Neuronal stem cell (in vitro differentiated cells): ENCODE data around the gene IRF8.
A peak's percentile ranks its signal among the peaks of the same experiment; 100 is the strongest.

Experiments
- DNase-seq: peaks from one replicate; pipeline ENCODE4 v3.0.0-alpha.2; 2013; ENCODE audit warnings: low spot score
- H2AFZ ChIP-seq: one replicate; pipeline ENCODE4 v1.6.1; 2013; ENCODE audit warnings: mild to moderate bottlenecking, low read length, inconsistent platforms
- H2AK5ac ChIP-seq: 2 replicates; pipeline ENCODE4 v1.6.1; 2013; ENCODE audit warnings: low read depth, mild to moderate bottlenecking, inconsistent platforms, low read length, moderate library complexity, mixed read lengths
- H2BK120ac ChIP-seq: 2 replicates; pipeline ENCODE4 v1.6.1; 2013; ENCODE audit warnings: low read depth, mild to moderate bottlenecking, inconsistent platforms, low read length, moderate library complexity, mixed read lengths
- H2BK12ac ChIP-seq: one replicate; pipeline ENCODE4 v1.6.1; 2013; ENCODE audit warnings: low read length, inconsistent platforms
- H2BK15ac ChIP-seq: 2 replicates; pipeline ENCODE4 v1.6.1; 2013; ENCODE audit warnings: mild to moderate bottlenecking, low read length, inconsistent platforms, mixed read lengths
- H2BK5ac ChIP-seq: one replicate; pipeline ENCODE4 v1.6.1; 2013; ENCODE audit warnings: inconsistent platforms, mild to moderate bottlenecking, low read length, moderate library complexity
- H3K14ac ChIP-seq: one replicate; pipeline ENCODE4 v1.6.1; 2013; ENCODE audit warnings: low read length, inconsistent platforms
- H3K18ac ChIP-seq: 2 replicates; pipeline ENCODE4 v1.6.1; 2013; ENCODE audit warnings: low read length, inconsistent platforms
- H3K23ac ChIP-seq: 2 replicates; pipeline ENCODE4 v1.6.1; 2013; ENCODE audit warnings: low read depth, mild to moderate bottlenecking, mixed read lengths, low read length, inconsistent platforms; ENCODE audit not compliant: poor library complexity
- H3K27ac ChIP-seq: replicated peaks from 3 replicates; pipeline ENCODE4 v1.5.1; 2013; ENCODE audit warnings: low read length, inconsistent platforms
- H3K27me3 ChIP-seq, 3 experiments: 2 replicates each; pipeline ENCODE4 v1.6.1; 2013; ENCODE audit warnings: low read length in 3 of 3, mild to moderate bottlenecking in 2 of 3, inconsistent platforms in 1 of 3, low read depth in 1 of 3, mixed read lengths in 1 of 3, moderate library complexity in 1 of 3; ENCODE audit not compliant: control insufficient read depth in 3 of 3, insufficient read depth in 3 of 3
- H3K36me3 ChIP-seq, 2 donors: replicated peaks in 1 of 2; 2 replicates each; pipeline ENCODE4 v1.6.1; 2013; ENCODE audit warnings: low read length in 2 of 2; ENCODE audit not compliant: control insufficient read depth in 2 of 2, insufficient read depth in 2 of 2
- H3K4ac ChIP-seq: 2 replicates; pipeline ENCODE4 v1.6.1; 2013; ENCODE audit warnings: inconsistent platforms, mild to moderate bottlenecking, low read length, moderate library complexity
- H3K4me1 ChIP-seq, 2 donors: 1 replicate in 1 of 2; 2 replicates in 1 of 2; pipeline ENCODE4 v1.6.1; 2013; ENCODE audit warnings: low read length in 2 of 2, low read depth in 1 of 2; ENCODE audit not compliant: control insufficient read depth in 2 of 2, insufficient read depth in 1 of 2
- H3K4me2 ChIP-seq: one replicate; pipeline ENCODE4 v1.6.1; 2013; ENCODE audit warnings: mild to moderate bottlenecking, low read length, inconsistent platforms; ENCODE audit not compliant: insufficient read depth, poor library complexity, severe bottlenecking
- H3K4me3 ChIP-seq, 2 donors: 2 replicates each; pipeline ENCODE4 v1.5.1; 2013; ENCODE audit warnings: low read length in 2 of 2, mild to moderate bottlenecking in 2 of 2, inconsistent platforms in 1 of 2, moderate library complexity in 1 of 2
- H3K79me1 ChIP-seq: one replicate; pipeline ENCODE4 v1.6.1; 2013; ENCODE audit warnings: low read depth, mild to moderate bottlenecking, inconsistent platforms, low read length, moderate library complexity
- H3K9ac ChIP-seq: one replicate; pipeline ENCODE4 v1.6.1; 2013; ENCODE audit warnings: mild to moderate bottlenecking, low read depth, low read length, inconsistent platforms; ENCODE audit not compliant: poor library complexity
- H3K9me3 ChIP-seq, 2 donors: replicated peaks in 1 of 2; 2 replicates each; pipeline versions ENCODE3 to v1.6.1; 2013; ENCODE audit warnings: low read length in 2 of 2, mild to moderate bottlenecking in 2 of 2, inconsistent platforms in 1 of 2, low read depth in 1 of 2, mixed read lengths in 1 of 2, moderate library complexity in 1 of 2; ENCODE audit not compliant: control insufficient read depth in 2 of 2, insufficient read depth in 1 of 2
- H4K8ac ChIP-seq: one replicate; pipeline ENCODE4 v1.6.1; 2013; ENCODE audit warnings: low read depth, mild to moderate bottlenecking, inconsistent platforms, low read length, moderate library complexity
- H4K91ac ChIP-seq: one replicate; pipeline ENCODE4 v1.6.1; 2013; ENCODE audit warnings: low read length, low read depth, mild to moderate bottlenecking, inconsistent platforms; ENCODE audit not compliant: poor library complexity
- WGBS, 2 donors: extraction: QIAGEN DNeasy Blood & Tissue Kit; methylation state at CpG; one replicate each; pipeline ENCODE4 v1.1.7; 2013; ENCODE audit warnings: missing lambda C conversion rate in 2 of 2, mixed read lengths in 1 of 2; ENCODE audit not compliant: insufficient read length in 2 of 2, insufficient replicate concordance in 1 of 2; ENCODE audit errors: extremely low coverage in 2 of 2; 5-methylcytosine and 5-hydroxymethylcytosine counted together

Gene IRF8

GRCh38 chr16:85945424-85945751, 46.4 kb downstream of the IRF8 start:
- Histone ChIP-seq H2AFZ (no peak overlapping the region), H3K36me3 (no peaks in the 10 kb centered on the region), H3K27ac (no peak overlapping the region), H2BK12ac (no peak overlapping the region), H4K91ac (peak overlapping the region; percentile 70), H3K9ac (peak overlapping the region; percentile 44), H2BK5ac (no peak overlapping the region), H2BK120ac (no peak overlapping the region), H3K4me1 (no peaks in the 10 kb centered on the region), H3K27me3 (peaks cover 0 to 3% (median 0%) of the 10 kb centered on the region in 3 experiments), H3K23ac (no peak overlapping the region), H3K9me3 (no peaks in the 10 kb centered on the region), H3K4me2 (no peak overlapping the region), H3K14ac (no peak overlapping the region), H2AK5ac (no peak overlapping the region), H2BK15ac (no peak overlapping the region), H4K8ac (no peak overlapping the region), H3K18ac (peak overlapping the region; percentile 15), H3K4me3 (peak overlapping the region in 1 of 2 donors; percentile 61), H3K4ac (no peak overlapping the region), H3K79me1 (no peaks in the 10 kb centered on the region)
- DNase-seq = no peak
- WGBS, 2 donors = no CpG with 5 or more reads among the region's 11 CpGs

- Histone ChIP-seq H4K8ac (no peak overlapping the region), H3K27ac (no peak overlapping the region), H2AFZ (no peak overlapping the region), H3K18ac (peak overlapping the region; percentile 29), H3K9me3 (no peaks in the 10 kb centered on the region), H3K79me1 (no peaks in the 10 kb centered on the region), H3K4me1 (no peaks in the 10 kb centered on the region), H3K27me3 (peaks cover 0 to 9% (median 0%) of the 10 kb centered on the region in 3 experiments), H2BK5ac (no peak overlapping the region), H3K14ac (no peak overlapping the region), H3K4me2 (no peak overlapping the region), H2AK5ac (peak overlapping the region; percentile 25), H2BK120ac (no peak overlapping the region), H3K4ac (no peak overlapping the region), H3K4me3 (peak overlapping the region in 1 of 2 donors; percentile 2), H3K36me3 (no peaks in the 10 kb centered on the region), H3K23ac (peak overlapping the region; percentile 81), H2BK15ac (no peak overlapping the region), H4K91ac (no peak overlapping the region), H3K9ac (peak overlapping the region; percentile 2), H2BK12ac (no peak overlapping the region)
- no peak for DNase-seq
- WGBS, 2 donors = no CpG with 5 or more reads among the region's 13 CpGs
Measured at GRCh38 chr16:85946541-85947124, 47.7 kb downstream of the IRF8 start.

- no CpG with 5 or more reads among the region's 32 CpGs for WGBS, 2 donors
- H2BK120ac ChIP-seq = no peak overlapping the region
Measured at GRCh38 chr16:85947230-85948137, 48.5 kb downstream of the IRF8 start.

GRCh38 chr16:85948138-85948509, 49.2 kb downstream of the IRF8 start:
- no CpG with 5 or more reads among the region's 20 CpGs for WGBS, 2 donors
- Histone ChIP-seq H3K4me1 (no peaks in the 10 kb centered on the region), H3K27me3 (peaks cover 0 to 19% (median 0%) of the 10 kb centered on the region in 3 experiments)

More at GRCh38 chr16:85947230-85948137, 48.5 kb downstream of the IRF8 start:
- H2AFZ ChIP-seq = no peak overlapping the region
- DNase-seq = no peak
- H2BK12ac ChIP-seq = no peak overlapping the region
- peaks cover 0 to 14% (median 0%) of the 10 kb centered on the region in 3 experiments for H3K27me3 ChIP-seq
- no peak overlapping the region for H3K4me3 ChIP-seq
- no peak overlapping the region for H3K9ac ChIP-seq
- no peak overlapping the region for H3K27ac ChIP-seq
- H4K8ac ChIP-seq = no peak overlapping the region
- H2AK5ac ChIP-seq = no peak overlapping the region
- H3K9me3 ChIP-seq = no peaks in the 10 kb centered on the region
- peak overlapping the region; percentile 53 for H3K23ac ChIP-seq
- no peak overlapping the region for H2BK5ac ChIP-seq
- H3K79me1 ChIP-seq = no peaks in the 10 kb centered on the region
- H3K14ac ChIP-seq = no peak overlapping the region
- H4K91ac ChIP-seq = no peak overlapping the region
- no peaks in the 10 kb centered on the region for H3K4me1 ChIP-seq
- H3K4ac ChIP-seq = no peak overlapping the region
- H2BK15ac ChIP-seq = no peak overlapping the region
- no peak overlapping the region for H3K4me2 ChIP-seq
- H3K18ac ChIP-seq = no peak overlapping the region
- no peaks in the 10 kb centered on the region for H3K36me3 ChIP-seq

More at GRCh38 chr16:85948138-85948509, 49.2 kb downstream of the IRF8 start:
- H3K23ac ChIP-seq = peak overlapping the region; percentile 53
- H4K8ac ChIP-seq = no peak overlapping the region
- no peaks in the 10 kb centered on the region for H3K79me1 ChIP-seq
- no peak overlapping the region for H3K4ac ChIP-seq
- H2AFZ ChIP-seq = no peak overlapping the region
- no peak overlapping the region for H3K14ac ChIP-seq
- no peak overlapping the region for H2BK5ac ChIP-seq
- H3K4me2 ChIP-seq = no peak overlapping the region
- no peak for DNase-seq
- no peak overlapping the region for H2BK120ac ChIP-seq
- peak overlapping the region; percentile 15 for H3K18ac ChIP-seq
- H3K4me3 ChIP-seq = no peak overlapping the region
- H2AK5ac ChIP-seq = no peak overlapping the region
- H2BK15ac ChIP-seq = no peak overlapping the region
- H3K27ac ChIP-seq = no peak overlapping the region
- H3K36me3 ChIP-seq = no peaks in the 10 kb centered on the region
- H2BK12ac ChIP-seq = no peak overlapping the region
- H4K91ac ChIP-seq = no peak overlapping the region
- no peak overlapping the region for H3K9ac ChIP-seq
- H3K9me3 ChIP-seq = no peaks in the 10 kb centered on the region
